ENCODE measurements around the gene PFDN1. TPM values are rescaled to one million over a fixed set of nuclear protein-coding genes. Genes with fewer than 3 reads are reported as not detected.

The PFDN1 gene
- total and polyA plus RNA-seq, 9 of the 15 experiments (the other 6 are each of a cell fraction or from before 2014, with no cell fraction given): 45.5 to 215 (median 78.0) TPM

DNA sequence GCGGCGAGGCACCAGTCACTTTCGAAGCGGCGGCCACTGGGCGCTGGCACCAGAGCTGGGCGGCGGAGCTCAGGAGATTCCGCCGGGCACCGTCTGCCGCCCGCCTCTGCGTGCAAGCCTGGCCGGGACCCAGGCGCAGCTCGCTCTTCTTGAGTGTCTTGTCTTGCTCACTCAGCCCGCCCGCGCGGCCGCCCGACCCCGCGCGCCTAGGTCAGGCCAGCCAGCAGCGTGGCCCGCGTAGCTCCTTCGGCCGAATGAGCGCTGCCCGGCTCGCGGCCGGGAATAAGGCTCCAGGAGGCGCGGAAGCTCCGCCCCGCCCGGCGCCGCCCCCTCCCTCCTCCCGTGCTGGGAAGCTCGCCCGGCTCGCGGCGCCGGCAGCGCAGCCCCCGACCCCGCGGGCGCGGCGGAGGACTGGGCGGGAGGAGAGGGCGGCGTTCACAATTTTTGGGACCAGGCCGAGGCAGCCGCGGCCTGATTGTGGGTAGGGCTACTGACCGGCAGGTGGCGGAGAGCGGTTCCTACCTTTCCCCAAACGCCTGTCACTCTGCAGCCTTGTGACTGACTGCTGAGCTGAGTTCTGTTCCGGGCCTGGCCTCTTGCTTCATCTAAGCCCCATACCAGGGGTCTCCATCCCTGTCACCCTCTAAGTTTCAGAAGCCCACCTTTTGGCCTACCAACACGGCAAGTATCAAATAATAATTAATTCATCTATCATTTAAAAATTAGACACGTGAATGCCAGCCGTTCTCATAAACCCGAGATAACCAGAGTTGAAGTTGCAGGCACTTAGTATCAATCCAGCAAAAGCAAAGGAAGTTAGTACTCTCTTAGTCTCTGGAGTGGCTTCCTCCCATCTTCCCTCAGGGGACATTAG, 43.7 kb upstream of the PFDN1 start, which contains the start of gene HBEGF (continued):
- TF ChIP-seq, protein P1, sequence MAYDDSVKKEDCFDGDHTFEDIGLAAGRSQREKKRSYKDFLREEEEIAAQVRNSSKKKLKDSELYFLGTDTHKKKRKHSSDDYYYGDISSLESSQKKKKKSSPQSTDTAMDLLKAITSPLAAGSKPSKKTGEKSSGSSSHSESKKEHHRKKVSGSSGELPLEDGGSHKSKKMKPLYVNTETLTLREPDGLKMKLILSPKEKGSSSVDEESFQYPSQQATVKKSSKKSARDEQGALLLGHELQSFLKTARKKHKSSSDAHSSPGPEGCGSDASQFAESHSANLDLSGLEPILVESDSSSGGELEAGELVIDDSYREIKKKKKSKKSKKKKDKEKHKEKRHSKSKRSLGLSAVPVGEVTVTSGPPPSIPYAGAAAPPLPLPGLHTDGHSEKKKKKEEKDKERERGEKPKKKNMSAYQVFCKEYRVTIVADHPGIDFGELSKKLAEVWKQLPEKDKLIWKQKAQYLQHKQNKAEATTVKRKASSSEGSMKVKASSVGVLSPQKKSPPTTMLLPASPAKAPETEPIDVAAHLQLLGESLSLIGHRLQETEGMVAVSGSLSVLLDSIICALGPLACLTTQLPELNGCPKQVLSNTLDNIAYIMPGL (CRISPR knock-in tag; IDR thresholded peaks at IDR 0.05): no peak
- TF ChIP-seq ZNF316 (IDR thresholded peaks at IDR 0.05) (no peak), ZNF24 (IDR thresholded peaks at IDR 0.05) (no peak), KLF6 (CRISPR knock-in tag; IDR thresholded peaks at IDR 0.05; ENCODE audit: borderline replicate concordance) (no peak), RBM34 (IDR thresholded peaks at IDR 0.05; ENCODE audit: borderline replicate concordance, insufficient read depth, low read length) (no peak), ZC3H11A (IDR thresholded peaks at IDR 0.05; ENCODE audit: low read depth, low read length) (no peak), ZKSCAN3 (CRISPR knock-in tag; IDR thresholded peaks at IDR 0.05) (no peak), KDM5B (IDR thresholded peaks at IDR 0.05; ENCODE audit: insufficient replicate concordance, low read depth, low read length) (peak; percentile 74), ZNF778 (CRISPR knock-in tag; IDR thresholded peaks at IDR 0.05) (no peak), ZNF263 (CRISPR knock-in tag; IDR thresholded peaks at IDR 0.05; ENCODE audit: borderline replicate concordance) (peak; percentile 74; the same call in 1 of the 2 replicates), ETV1 (tag; conservative IDR thresholded peaks at IDR 0.05; ENCODE audit: low read depth) (no peak), ESRRB (CRISPR knock-in tag; IDR thresholded peaks at IDR 0.05; ENCODE audit: borderline replicate concordance) (no peak), ZNF232 (CRISPR knock-in tag; IDR thresholded peaks at IDR 0.05) (no peak), ZNF507 (tag; conservative IDR thresholded peaks at IDR 0.05) (no peak), SETDB1 (IDR thresholded peaks at IDR 0.05; ENCODE audit: low read length) (no peak), SIX5 (IDR thresholded peaks at IDR 0.05; ENCODE audit: borderline replicate concordance in 1 of 2, insufficient read depth in 1 of 2, low read depth in 1 of 2, low read length in 2 of 2) (no peak), RBM15 (IDR thresholded peaks at IDR 0.05; ENCODE audit: insufficient read depth, low read length) (no peak), SAFB (IDR thresholded peaks at IDR 0.05; ENCODE audit: borderline replicate concordance, low read depth, low read length) (no peak)
- TF ChIP-seq, protein P2, sequence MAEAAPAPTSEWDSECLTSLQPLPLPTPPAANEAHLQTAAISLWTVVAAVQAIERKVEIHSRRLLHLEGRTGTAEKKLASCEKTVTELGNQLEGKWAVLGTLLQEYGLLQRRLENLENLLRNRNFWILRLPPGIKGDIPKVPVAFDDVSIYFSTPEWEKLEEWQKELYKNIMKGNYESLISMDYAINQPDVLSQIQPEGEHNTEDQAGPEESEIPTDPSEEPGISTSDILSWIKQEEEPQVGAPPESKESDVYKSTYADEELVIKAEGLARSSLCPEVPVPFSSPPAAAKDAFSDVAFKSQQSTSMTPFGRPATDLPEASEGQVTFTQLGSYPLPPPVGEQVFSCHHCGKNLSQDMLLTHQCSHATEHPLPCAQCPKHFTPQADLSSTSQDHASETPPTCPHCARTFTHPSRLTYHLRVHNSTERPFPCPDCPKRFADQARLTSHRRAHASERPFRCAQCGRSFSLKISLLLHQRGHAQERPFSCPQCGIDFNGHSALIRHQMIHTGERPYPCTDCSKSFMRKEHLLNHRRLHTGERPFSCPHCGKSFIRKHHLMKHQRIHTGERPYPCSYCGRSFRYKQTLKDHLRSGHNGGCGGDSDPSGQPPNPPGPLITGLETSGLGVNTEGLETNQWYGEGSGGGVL (CRISPR knock-in tag; IDR thresholded peaks at IDR 0.05): no peak
- TF ChIP-seq, protein P3, sequence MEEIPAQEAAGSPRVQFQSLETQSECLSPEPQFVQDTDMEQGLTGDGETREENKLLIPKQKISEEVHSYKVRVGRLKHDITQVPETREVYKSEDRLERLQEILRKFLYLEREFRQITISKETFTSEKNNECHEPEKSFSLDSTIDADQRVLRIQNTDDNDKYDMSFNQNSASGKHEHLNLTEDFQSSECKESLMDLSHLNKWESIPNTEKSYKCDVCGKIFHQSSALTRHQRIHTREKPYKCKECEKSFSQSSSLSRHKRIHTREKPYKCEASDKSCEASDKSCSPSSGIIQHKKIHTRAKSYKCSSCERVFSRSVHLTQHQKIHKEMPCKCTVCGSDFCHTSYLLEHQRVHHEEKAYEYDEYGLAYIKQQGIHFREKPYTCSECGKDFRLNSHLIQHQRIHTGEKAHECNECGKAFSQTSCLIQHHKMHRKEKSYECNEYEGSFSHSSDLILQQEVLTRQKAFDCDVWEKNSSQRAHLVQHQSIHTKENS (CRISPR knock-in tag; IDR thresholded peaks at IDR 0.05): no peak
- TF ChIP-seq, protein P4, sequence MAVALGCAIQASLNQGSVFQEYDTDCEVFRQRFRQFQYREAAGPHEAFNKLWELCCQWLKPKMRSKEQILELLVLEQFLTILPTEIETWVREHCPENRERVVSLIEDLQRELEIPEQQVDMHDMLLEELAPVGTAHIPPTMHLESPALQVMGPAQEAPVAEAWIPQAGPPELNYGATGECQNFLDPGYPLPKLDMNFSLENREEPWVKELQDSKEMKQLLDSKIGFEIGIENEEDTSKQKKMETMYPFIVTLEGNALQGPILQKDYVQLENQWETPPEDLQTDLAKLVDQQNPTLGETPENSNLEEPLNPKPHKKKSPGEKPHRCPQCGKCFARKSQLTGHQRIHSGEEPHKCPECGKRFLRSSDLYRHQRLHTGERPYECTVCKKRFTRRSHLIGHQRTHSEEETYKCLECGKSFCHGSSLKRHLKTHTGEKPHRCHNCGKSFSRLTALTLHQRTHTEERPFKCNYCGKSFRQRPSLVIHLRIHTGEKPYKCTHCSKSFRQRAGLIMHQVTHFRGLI (CRISPR knock-in tag; IDR thresholded peaks at IDR 0.05): no peak

Measured in K562 (cell line).